Omental fat pad (tissue), 4 donors: ENCODE results near the gene TTBK1. TPM values are rescaled to one million over a fixed set of nuclear protein-coding genes. Genes with fewer than 3 reads are reported as not detected.

Experiments used
- ATAC-seq: fragments of 150-250 bp; one replicate; pipeline ENCODE4 v1.9.1; 2016; ENCODE audit warnings: mild to moderate bottlenecking, moderate library complexity; ENCODE audit not compliant: low FRiP score
- DNase-seq: peaks from one replicate; pipeline ENCODE4 v3.0.0-alpha.2; 2019; ENCODE audit warnings: low spot score
- total RNA-seq, 4 donors: library from RNA; depleted of rRNA; stranded (reverse); fragments of >200 nt; gene quantifications; one replicate each; pipeline ENCODE4 v1.1.0, GENCODE V29; 2016
- TF ChIP-seq, protein P1 (sequence below), 3 donors: fragments of 450-650 bp; IDR thresholded peaks; one replicate each; pipeline ENCODE4 v1.5.1; 2016 to 2017; ENCODE audit warnings: antibody characterized with exemption in 3 of 3, mild to moderate bottlenecking in 3 of 3, moderate library complexity in 2 of 3

The TTBK1 gene
- total RNA-seq, 4 donors from 2014 or later: not detected

- ATAC-seq (no peak), DNase-seq (no peak)
- TF ChIP-seq, protein P1, sequence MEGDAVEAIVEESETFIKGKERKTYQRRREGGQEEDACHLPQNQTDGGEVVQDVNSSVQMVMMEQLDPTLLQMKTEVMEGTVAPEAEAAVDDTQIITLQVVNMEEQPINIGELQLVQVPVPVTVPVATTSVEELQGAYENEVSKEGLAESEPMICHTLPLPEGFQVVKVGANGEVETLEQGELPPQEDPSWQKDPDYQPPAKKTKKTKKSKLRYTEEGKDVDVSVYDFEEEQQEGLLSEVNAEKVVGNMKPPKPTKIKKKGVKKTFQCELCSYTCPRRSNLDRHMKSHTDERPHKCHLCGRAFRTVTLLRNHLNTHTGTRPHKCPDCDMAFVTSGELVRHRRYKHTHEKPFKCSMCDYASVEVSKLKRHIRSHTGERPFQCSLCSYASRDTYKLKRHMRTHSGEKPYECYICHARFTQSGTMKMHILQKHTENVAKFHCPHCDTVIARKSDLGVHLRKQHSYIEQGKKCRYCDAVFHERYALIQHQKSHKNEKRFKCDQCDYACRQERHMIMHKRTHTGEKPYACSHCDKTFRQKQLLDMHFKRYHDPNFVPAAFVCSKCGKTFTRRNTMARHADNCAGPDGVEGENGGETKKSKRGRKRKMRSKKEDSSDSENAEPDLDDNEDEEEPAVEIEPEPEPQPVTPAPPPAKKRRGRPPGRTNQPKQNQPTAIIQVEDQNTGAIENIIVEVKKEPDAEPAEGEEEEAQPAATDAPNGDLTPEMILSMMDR (IDR thresholded peaks at IDR 0.05): no peak
These were observed 61.1 kb downstream of the TTBK1 start for GRCh38 chr6:43304361-43304760.

DNA sequence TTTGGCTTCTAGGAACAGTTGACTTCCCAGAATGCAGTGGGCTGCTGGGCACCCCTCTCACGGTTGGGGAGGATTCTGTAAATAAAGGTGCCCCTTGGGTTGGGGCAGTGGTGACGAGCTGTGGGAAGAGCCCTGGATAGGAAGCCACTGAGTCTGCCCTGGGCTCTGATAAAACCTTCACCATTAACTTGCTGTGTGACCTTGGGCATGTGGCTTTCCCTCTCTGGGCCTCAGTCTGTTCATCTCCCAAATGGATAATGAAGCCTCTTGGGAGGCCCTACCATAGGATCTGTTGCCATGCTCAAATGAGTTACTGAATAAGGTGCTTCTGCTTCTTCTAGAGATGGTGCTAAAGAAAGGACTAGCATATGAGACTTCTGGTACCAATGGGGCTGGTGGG lies 61.6 kb downstream of the TTBK1 start:
- ATAC-seq (no peak), DNase-seq (no peak)
- TF ChIP-seq, protein P1 (IDR thresholded peaks at IDR 0.05): no peak

DNA sequence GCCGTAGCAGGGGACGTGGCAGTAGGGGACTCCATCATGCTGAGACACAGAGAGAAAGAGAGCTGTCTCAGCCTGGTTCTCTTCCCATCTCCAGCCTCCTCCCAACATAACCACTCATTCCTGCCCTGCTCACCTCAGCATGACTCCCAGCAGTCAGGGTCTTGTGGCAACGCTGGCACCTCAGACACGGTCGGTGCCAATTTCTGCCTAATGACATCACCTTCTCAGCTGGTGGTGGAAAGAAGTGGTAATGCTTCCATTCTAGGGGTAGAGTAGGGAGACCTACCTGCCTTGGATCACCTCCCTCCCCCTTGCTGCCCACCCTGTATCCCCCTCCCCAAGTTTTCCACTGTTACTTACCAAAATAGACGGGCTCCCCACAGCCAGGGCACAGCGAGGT lies 62.8 kb downstream of the TTBK1 start:
- DNase-seq: no peak
- no peak for ATAC-seq
- TF ChIP-seq, protein P1 (IDR thresholded peaks at IDR 0.05): no peak

- DNase-seq (no peak), ATAC-seq (no peak)
- TF ChIP-seq, protein P1 (IDR thresholded peaks at IDR 0.05): no peak
These were observed 64.3 kb downstream of the TTBK1 start for GRCh38 chr6:43307451-43308100.

DNA sequence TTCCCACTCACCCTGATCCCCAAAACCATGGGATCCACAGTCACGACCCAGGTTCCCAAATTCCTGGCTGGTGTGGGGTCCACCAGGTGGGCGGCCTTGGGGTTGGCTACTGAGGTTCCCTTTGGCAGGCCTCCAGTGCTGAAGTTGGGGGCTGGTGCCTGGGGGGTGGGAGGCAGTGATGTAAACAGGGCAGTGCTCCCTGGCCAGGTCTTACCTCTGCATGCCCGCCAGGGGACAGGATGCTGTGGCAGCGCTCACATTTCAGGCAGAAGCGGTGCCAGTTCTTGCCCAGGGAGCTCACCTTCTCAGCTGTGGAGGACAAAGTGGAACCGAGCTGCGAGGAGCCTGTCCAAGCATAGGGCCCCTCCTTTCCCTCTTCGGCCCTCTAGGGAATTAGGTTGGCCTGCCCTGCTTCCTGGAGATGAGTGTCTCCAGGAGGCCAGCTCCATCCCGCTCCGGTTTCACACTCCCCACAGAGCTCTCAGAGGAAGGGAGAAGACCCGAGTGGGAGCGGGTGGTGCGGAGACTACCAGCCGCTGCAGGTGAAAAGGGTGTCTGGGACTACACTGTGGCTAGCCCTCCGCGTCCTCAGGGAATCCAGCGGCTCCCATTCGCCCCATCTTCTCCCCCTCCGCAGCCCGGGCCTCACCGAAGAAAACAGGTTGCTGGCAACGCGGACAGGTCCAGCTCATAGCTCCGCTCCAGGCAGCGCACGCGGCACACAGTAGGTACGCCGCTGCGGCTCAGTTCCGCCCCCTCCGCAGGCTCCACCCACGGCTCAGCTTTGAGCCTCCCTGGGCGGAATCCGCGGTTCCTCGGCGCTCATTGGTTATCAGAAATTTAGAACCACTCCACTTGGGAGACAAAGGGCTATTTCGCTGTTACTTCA lies 65.1 kb downstream of the TTBK1 start, which contains the start of gene CRIP3:
Gene CRIP3 (minus strand): TSS at position 726 of the 889 bp plus-strand sequence. CDS start 34 bp downstream, at position 692.
- ATAC-seq: peak; percentile 33
- DNase-seq: no peak
- TF ChIP-seq, protein P1 (IDR thresholded peaks at IDR 0.05): no peak

- DNase-seq (no peak), ATAC-seq (peak; percentile 37)
These were observed 65.8 kb downstream of the TTBK1 start for GRCh38 chr6:43308990-43309477.

More at GRCh38 chr6:43308990-43309477, 65.8 kb downstream of the TTBK1 start:
- TF ChIP-seq, protein P1 (IDR thresholded peaks at IDR 0.05): no peak
